SK-N-MC (cell line): ENCODE data around the gene SH3BGR.

ENCODE experiments used
- DNase-seq: peaks from one replicate; pipeline ENCODE4 v3.0.0-alpha.2; 2011; ENCODE audit warnings: low read depth, low spot score
- H3K27ac ChIP-seq: fragments of 200-600 bp; sonication (generic); 2 replicates; pipeline ENCODE4 v1.5.1; 2016; ENCODE audit warnings: mixed run types
- H3K36me3 ChIP-seq: fragments of 200-600 bp; sonication (generic); 2 replicates; pipeline ENCODE4 v1.6.1; 2017; ENCODE audit warnings: antibody characterized with exemption, low read length, mixed read lengths; ENCODE audit not compliant: insufficient read depth
- H3K4me3 ChIP-seq: fragments of 200-600 bp; sonication (generic); 2 replicates; pipeline ENCODE4 v1.5.1; 2016
- H3K9ac ChIP-seq: fragments of 200-600 bp; sonication (generic); 2 replicates; pipeline ENCODE4 v1.8.0; 2017; ENCODE audit warnings: mixed run types, mixed read lengths; ENCODE audit not compliant: insufficient read length
- H3K9me3 ChIP-seq: fragments of 200-600 bp; sonication (generic); 2 replicates; pipeline ENCODE4 v1.6.1; 2017; ENCODE audit warnings: low read depth, mild to moderate bottlenecking, antibody characterized with exemption, low read length, moderate library complexity, mixed read lengths
- EZH2 ChIP-seq: fragments of 200-600 bp; sonication (generic); IDR thresholded peaks from one replicate; pipeline ENCODE4 v1.6.1; 2017; ENCODE audit warnings: antibody characterized with exemption
- FOXP2 ChIP-seq: optimal IDR thresholded peaks from 2 replicates; pipeline ENCODE3; 2011; ENCODE audit warnings: mild to moderate bottlenecking, moderate library complexity; ENCODE audit not compliant: insufficient read depth; ENCODE audit errors: extremely low read length, control extremely low read depth
- POLR2AphosphoS5 ChIP-seq: IDR thresholded peaks from 2 replicates; pipeline ENCODE4 v1.6.1; 2012; ENCODE audit warnings: mild to moderate bottlenecking, low read depth, low read length, borderline replicate concordance

The SH3BGR gene

GRCh38 chr21:39452970-39453342 lies 1.2 kb downstream of the SH3BGR start:
- Histone ChIP-seq H3K9ac (no peak overlapping the region), H3K4me3 (no peak overlapping the region), H3K9me3 (no peaks in the 10 kb centered on the region), H3K27ac (no peak overlapping the region), H3K36me3 (no peaks in the 10 kb centered on the region)
- DNase-seq: no peak
- no peak for TF ChIP-seq EZH2
- TF ChIP-seq FOXP2: no peak
- TF ChIP-seq POLR2AphosphoS5: no peak

- no peak overlapping the region for H3K4me3 ChIP-seq
- no peak overlapping the region for H3K27ac ChIP-seq
- no peak overlapping the region for H3K9ac ChIP-seq
- no peaks in the 10 kb centered on the region for H3K9me3 ChIP-seq
- no peak for TF ChIP-seq EZH2
- TF ChIP-seq POLR2AphosphoS5: no peak
- TF ChIP-seq FOXP2: no peak
- no peaks in the 10 kb centered on the region for H3K36me3 ChIP-seq
- DNase-seq: no peak
These were observed 1.9 kb downstream of the SH3BGR start for GRCh38 chr21:39453571-39454179.

GRCh38 chr21:39454949-39455668 lies 3.3 kb downstream of the SH3BGR start:
- Histone ChIP-seq H3K9ac (no peak overlapping the region), H3K36me3 (no peaks in the 10 kb centered on the region), H3K4me3 (no peak overlapping the region), H3K9me3 (no peaks in the 10 kb centered on the region), H3K27ac (no peak overlapping the region)
- DNase-seq: no peak
- no peak for TF ChIP-seq EZH2
- TF ChIP-seq POLR2AphosphoS5: no peak
- no peak for TF ChIP-seq FOXP2

- H3K4me3 ChIP-seq: no peak overlapping the region
- no peaks in the 10 kb centered on the region for H3K36me3 ChIP-seq
- H3K27ac ChIP-seq: no peak overlapping the region
- H3K9me3 ChIP-seq: no peaks in the 10 kb centered on the region
- TF ChIP-seq FOXP2: no peak
- TF ChIP-seq POLR2AphosphoS5: no peak
- no peak for TF ChIP-seq EZH2
- H3K9ac ChIP-seq: no peak overlapping the region
- DNase-seq: no peak
These were observed 4.9 kb downstream of the SH3BGR start for GRCh38 chr21:39456665-39457064.

GRCh38 chr21:39461419-39461818 lies 9.6 kb downstream of the SH3BGR start:
- Histone ChIP-seq H3K9me3 (no peaks in the 10 kb centered on the region), H3K27ac (no peak overlapping the region), H3K9ac (no peak overlapping the region), H3K4me3 (no peak overlapping the region), H3K36me3 (no peaks in the 10 kb centered on the region)
- no peak for TF ChIP-seq FOXP2
- TF ChIP-seq POLR2AphosphoS5: no peak
- TF ChIP-seq EZH2: no peak
- DNase-seq: no peak

GRCh38 chr21:39463308-39463707 lies 11.5 kb downstream of the SH3BGR start:
- TF ChIP-seq FOXP2 (no peak), EZH2 (no peak), POLR2AphosphoS5 (no peak)
- no peak for DNase-seq
- H3K36me3 ChIP-seq: no peaks in the 10 kb centered on the region
- no peak overlapping the region for H3K4me3 ChIP-seq
- H3K9ac ChIP-seq: no peak overlapping the region
- no peaks in the 10 kb centered on the region for H3K9me3 ChIP-seq
- H3K27ac ChIP-seq: no peak overlapping the region

- no peak overlapping the region for H3K9ac ChIP-seq
- H3K36me3 ChIP-seq: no peaks in the 10 kb centered on the region
- TF ChIP-seq EZH2 (no peak), POLR2AphosphoS5 (no peak), FOXP2 (no peak)
- no peaks in the 10 kb centered on the region for H3K9me3 ChIP-seq
- no peak for DNase-seq
- H3K27ac ChIP-seq: no peak overlapping the region
- H3K4me3 ChIP-seq: no peak overlapping the region
These were observed 14.8 kb downstream of the SH3BGR start for GRCh38 chr21:39466584-39466983.

GRCh38 chr21:39467746-39468145 lies 16.0 kb downstream of the SH3BGR start:
- Histone ChIP-seq H3K9ac (no peak overlapping the region), H3K36me3 (no peaks in the 10 kb centered on the region), H3K4me3 (no peak overlapping the region), H3K9me3 (no peaks in the 10 kb centered on the region), H3K27ac (no peak overlapping the region)
- no peak for TF ChIP-seq FOXP2
- no peak for TF ChIP-seq POLR2AphosphoS5
- no peak for TF ChIP-seq EZH2
- DNase-seq: no peak

- H3K4me3 ChIP-seq: no peak overlapping the region
- no peak for DNase-seq
- H3K9ac ChIP-seq: no peak overlapping the region
- H3K9me3 ChIP-seq: no peaks in the 10 kb centered on the region
- TF ChIP-seq POLR2AphosphoS5: no peak
- TF ChIP-seq FOXP2: no peak
- no peak for TF ChIP-seq EZH2
- H3K27ac ChIP-seq: no peak overlapping the region
- H3K36me3 ChIP-seq: no peaks in the 10 kb centered on the region
These were observed 16.8 kb downstream of the SH3BGR start for GRCh38 chr21:39468559-39468958.
